ENCODE data around the gene RPS6KA2.
"Not testable (repeated sequence)": the region's sequence is repeated elsewhere in the genome, so short reads cannot be mapped to it uniquely, and the experiment has no call there.

Gene RPS6KA2

GRCh38 chr6:166634581-166634980, 7.5 kb upstream of the RPS6KA2 start:
- not testable (repeated sequence) for H3K18ac ChIP-seq (ENCODE audit: low read length); H3K23ac ChIP-seq (ENCODE audit: low read length); H2BK5ac ChIP-seq (ENCODE audit: low read depth, low read length, poor library complexity); H3K4me2 ChIP-seq (ENCODE audit: low read length); H2BK12ac ChIP-seq (ENCODE audit: low read length); H3K36me3 ChIP-seq (ENCODE audit: control insufficient read depth in 1 of 2, insufficient read depth in 2 of 2, low read length in 2 of 2); H3K4me3 ChIP-seq (ENCODE audit: low read depth, low read length); H2AK5ac ChIP-seq (ENCODE audit: low read length); H4K91ac ChIP-seq (ENCODE audit: low read depth, low read length); H3K14ac ChIP-seq (ENCODE audit: low read length); H3K9ac ChIP-seq (ENCODE audit: low read length); H4K12ac ChIP-seq (ENCODE audit: low read depth, low read length); H3K4me1 ChIP-seq (ENCODE audit: control insufficient read depth in 1 of 2, insufficient read depth in 2 of 2, low read length in 2 of 2); H3K4ac ChIP-seq (ENCODE audit: low read depth, low read length); H3K27ac ChIP-seq (ENCODE audit: low read depth, low read length); H3K27me3 ChIP-seq (ENCODE audit: insufficient read depth, low read length); H2AFZ ChIP-seq (ENCODE audit: insufficient read depth, low read length, poor library complexity); H4K8ac ChIP-seq (ENCODE audit: low read depth, low read length); H3K79me1 ChIP-seq (ENCODE audit: low read length); H3K9me3 ChIP-seq (ENCODE audit: insufficient read depth, low read depth, low read length); DNase-seq; H3K79me2 ChIP-seq (ENCODE audit: control insufficient read depth, insufficient read depth, low read length, poor library complexity); H2BK120ac ChIP-seq (ENCODE audit: insufficient read depth, low read length, poor library complexity)
- WGBS (ENCODE audit: extremely low coverage, insufficient coverage, insufficient read length): no CpG with 5 or more reads among the region's 4 CpGs

GRCh38 chr6:166633732-166634535, 6.9 kb upstream of the RPS6KA2 start:
- H4K91ac ChIP-seq (ENCODE audit: low read depth, low read length): no peak overlapping the region
- WGBS (ENCODE audit: extremely low coverage, insufficient coverage, insufficient read length): 100% methylated on average over 4 of the region's 26 CpGs
- no peak overlapping the region for H3K9ac ChIP-seq (ENCODE audit: low read length)
- no peak overlapping the region for H2BK5ac ChIP-seq (ENCODE audit: low read depth, low read length, poor library complexity)
- H3K36me3 ChIP-seq (ENCODE audit: control insufficient read depth in 1 of 2, insufficient read depth in 2 of 2, low read length in 2 of 2): no peaks in the 10 kb centered on the region
- H3K14ac ChIP-seq (ENCODE audit: low read length): no peak overlapping the region
- H2AK5ac ChIP-seq (ENCODE audit: low read length): no peak overlapping the region
- H4K12ac ChIP-seq (ENCODE audit: low read depth, low read length): no peak overlapping the region
- H3K4ac ChIP-seq (ENCODE audit: low read depth, low read length): no peak overlapping the region
- no peak overlapping the region for H3K4me3 ChIP-seq (ENCODE audit: low read depth, low read length)
- H2BK120ac ChIP-seq (ENCODE audit: insufficient read depth, low read length, poor library complexity): no peak overlapping the region
- H2BK12ac ChIP-seq (ENCODE audit: low read length): no peak overlapping the region
- H2AFZ ChIP-seq (ENCODE audit: insufficient read depth, low read length, poor library complexity): no peak overlapping the region
- H3K79me2 ChIP-seq (ENCODE audit: control insufficient read depth, insufficient read depth, low read length, poor library complexity): no peaks in the 10 kb centered on the region
- H3K4me2 ChIP-seq (ENCODE audit: low read length): no peak overlapping the region
- DNase-seq: peak; percentile 19 to 54
- H3K27ac ChIP-seq (ENCODE audit: low read depth, low read length): no peak overlapping the region
- no peak overlapping the region for H3K23ac ChIP-seq (ENCODE audit: low read length)
- no peak overlapping the region for H4K8ac ChIP-seq (ENCODE audit: low read depth, low read length)
- H3K27me3 ChIP-seq (ENCODE audit: insufficient read depth, low read length): peaks cover 2% of the 10 kb centered on the region
- H3K79me1 ChIP-seq (ENCODE audit: low read length): no peaks in the 10 kb centered on the region
- H3K18ac ChIP-seq (ENCODE audit: low read length): no peak overlapping the region
- H3K9me3 ChIP-seq (ENCODE audit: insufficient read depth, low read depth, low read length): peaks cover 3% of the 10 kb centered on the region
- peaks cover 0 to 2% of the 10 kb centered on the region in 2 experiments for H3K4me1 ChIP-seq (ENCODE audit: control insufficient read depth in 1 of 2, insufficient read depth in 2 of 2, low read length in 2 of 2)

- no peak overlapping the region for H3K18ac ChIP-seq (ENCODE audit: low read length)
- DNase-seq: no peak
- H4K12ac ChIP-seq (ENCODE audit: low read depth, low read length): no peak overlapping the region
- H4K91ac ChIP-seq (ENCODE audit: low read depth, low read length): no peak overlapping the region
- no peak overlapping the region for H4K8ac ChIP-seq (ENCODE audit: low read depth, low read length)
- no peak overlapping the region for H2BK5ac ChIP-seq (ENCODE audit: low read depth, low read length, poor library complexity)
- no CpG with 5 or more reads among the region's 11 CpGs for WGBS (ENCODE audit: extremely low coverage, insufficient coverage, insufficient read length)
- H3K4me1 ChIP-seq (ENCODE audit: control insufficient read depth in 1 of 2, insufficient read depth in 2 of 2, low read length in 2 of 2): peaks cover 4 to 6% of the 10 kb centered on the region in 2 experiments
- no peaks in the 10 kb centered on the region for H3K79me2 ChIP-seq (ENCODE audit: control insufficient read depth, insufficient read depth, low read length, poor library complexity)
- no peak overlapping the region for H3K23ac ChIP-seq (ENCODE audit: low read length)
- H2AK5ac ChIP-seq (ENCODE audit: low read length): no peak overlapping the region
- no peaks in the 10 kb centered on the region for H3K36me3 ChIP-seq (ENCODE audit: control insufficient read depth in 1 of 2, insufficient read depth in 2 of 2, low read length in 2 of 2)
- H3K27ac ChIP-seq (ENCODE audit: low read depth, low read length): no peak overlapping the region
- no peak overlapping the region for H3K4me3 ChIP-seq (ENCODE audit: low read depth, low read length)
- no peak overlapping the region for H3K4me2 ChIP-seq (ENCODE audit: low read length)
- H3K9me3 ChIP-seq (ENCODE audit: insufficient read depth, low read depth, low read length): peaks cover 3% of the 10 kb centered on the region
- no peaks in the 10 kb centered on the region for H3K79me1 ChIP-seq (ENCODE audit: low read length)
- no peak overlapping the region for H2BK12ac ChIP-seq (ENCODE audit: low read length)
- peaks cover 2% of the 10 kb centered on the region for H3K27me3 ChIP-seq (ENCODE audit: insufficient read depth, low read length)
- no peak overlapping the region for H2AFZ ChIP-seq (ENCODE audit: insufficient read depth, low read length, poor library complexity)
- H3K9ac ChIP-seq (ENCODE audit: low read length): no peak overlapping the region
- no peak overlapping the region for H2BK120ac ChIP-seq (ENCODE audit: insufficient read depth, low read length, poor library complexity)
- H3K4ac ChIP-seq (ENCODE audit: low read depth, low read length): no peak overlapping the region
- H3K14ac ChIP-seq (ENCODE audit: low read length): no peak overlapping the region
Observed at GRCh38 chr6:166632731-166633130, 5.7 kb upstream of the RPS6KA2 start.

- peaks cover 2% of the 10 kb centered on the region for H3K27me3 ChIP-seq (ENCODE audit: insufficient read depth, low read length)
- H3K9me3 ChIP-seq (ENCODE audit: insufficient read depth, low read depth, low read length): peaks cover 3% of the 10 kb centered on the region
- H3K27ac ChIP-seq (ENCODE audit: low read depth, low read length): no peak overlapping the region
- no peak overlapping the region for H3K18ac ChIP-seq (ENCODE audit: low read length)
- peaks cover 4 to 6% of the 10 kb centered on the region in 2 experiments for H3K4me1 ChIP-seq (ENCODE audit: control insufficient read depth in 1 of 2, insufficient read depth in 2 of 2, low read length in 2 of 2)
- DNase-seq: no peak
- peaks cover 4% of the 10 kb centered on the region for H3K79me2 ChIP-seq (ENCODE audit: control insufficient read depth, insufficient read depth, low read length, poor library complexity)
- no peak overlapping the region for H2BK12ac ChIP-seq (ENCODE audit: low read length)
- no peak overlapping the region for H3K23ac ChIP-seq (ENCODE audit: low read length)
- no peak overlapping the region for H3K4me3 ChIP-seq (ENCODE audit: low read depth, low read length)
- H3K9ac ChIP-seq (ENCODE audit: low read length): no peak overlapping the region
- no peak overlapping the region for H4K91ac ChIP-seq (ENCODE audit: low read depth, low read length)
- H2BK5ac ChIP-seq (ENCODE audit: low read depth, low read length, poor library complexity): no peak overlapping the region
- H2AFZ ChIP-seq (ENCODE audit: insufficient read depth, low read length, poor library complexity): no peak overlapping the region
- no peak overlapping the region for H2AK5ac ChIP-seq (ENCODE audit: low read length)
- H2BK120ac ChIP-seq (ENCODE audit: insufficient read depth, low read length, poor library complexity): no peak overlapping the region
- no peak overlapping the region for H3K14ac ChIP-seq (ENCODE audit: low read length)
- H3K79me1 ChIP-seq (ENCODE audit: low read length): peaks cover 5% of the 10 kb centered on the region
- no peak overlapping the region for H3K4me2 ChIP-seq (ENCODE audit: low read length)
- no CpG with 5 or more reads among the region's 6 CpGs for WGBS (ENCODE audit: extremely low coverage, insufficient coverage, insufficient read length)
- no peak overlapping the region for H4K12ac ChIP-seq (ENCODE audit: low read depth, low read length)
- H4K8ac ChIP-seq (ENCODE audit: low read depth, low read length): no peak overlapping the region
- no peaks in the 10 kb centered on the region for H3K36me3 ChIP-seq (ENCODE audit: control insufficient read depth in 1 of 2, insufficient read depth in 2 of 2, low read length in 2 of 2)
- H3K4ac ChIP-seq (ENCODE audit: low read depth, low read length): no peak overlapping the region
Observed at GRCh38 chr6:166630462-166630861, 3.4 kb upstream of the RPS6KA2 start.
